GM18873 (cell line): ENCODE data around the gene RPL28.
"Not testable (repeated sequence)": the region's sequence is repeated elsewhere in the genome, so short reads cannot be mapped to it uniquely, and the experiment has no call there.

Source experiments
- ATAC-seq: cut with Tn5 transposase; IDR thresholded peaks from one replicate; pipeline ENCODE4 v1.9.1; 2021; ENCODE audit warnings: mild to moderate bottlenecking, moderate library complexity, moderate number of reproducible peaks; ENCODE audit not compliant: unreplicated experiment, low FRiP score

Gene RPL28

DNA sequence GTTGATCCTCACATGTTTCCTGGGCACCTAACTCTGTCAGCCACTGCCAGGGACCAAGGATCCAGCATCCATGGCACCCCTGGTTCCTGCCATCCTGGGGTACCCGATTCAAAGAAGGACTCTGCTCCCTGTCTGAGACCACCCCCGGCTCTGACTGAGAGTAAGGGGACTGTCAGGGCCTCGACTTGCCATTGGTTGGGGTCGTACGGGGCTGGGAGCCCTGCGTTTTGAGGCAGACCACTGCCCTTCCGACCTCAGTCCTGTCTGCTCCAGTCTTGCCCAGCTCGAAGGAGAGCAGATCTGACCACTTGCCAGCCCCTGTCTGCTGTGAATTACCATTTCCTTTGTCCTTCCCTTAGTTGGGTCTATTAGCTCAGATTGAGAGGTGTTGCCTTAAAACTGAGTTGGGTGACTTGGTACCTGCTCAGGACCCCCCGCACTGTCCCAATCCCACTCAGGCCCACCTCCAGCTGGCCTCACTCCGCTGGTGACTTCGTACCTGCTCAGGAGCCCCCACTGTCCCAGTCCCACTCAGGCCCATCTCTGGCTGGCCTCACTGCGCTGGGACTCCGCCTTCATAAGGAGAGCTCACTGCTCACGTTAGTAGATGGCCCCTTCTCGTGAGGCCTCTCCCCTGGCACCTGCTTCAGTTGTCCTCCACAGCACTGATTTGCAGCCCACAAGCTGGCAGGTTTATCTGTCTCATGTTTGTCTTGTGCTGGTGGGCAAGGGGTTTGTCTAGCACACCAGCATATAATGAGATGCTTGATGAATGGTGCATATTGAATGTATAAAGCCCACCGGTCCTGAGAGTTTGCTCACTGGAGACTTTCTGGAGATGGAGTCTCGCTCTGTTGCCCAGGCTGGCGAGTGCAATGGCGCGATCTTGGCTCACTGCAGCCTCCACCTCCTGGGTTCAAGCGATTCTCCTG lies 3.9 kb downstream of the RPL28 start:
- no peak for ATAC-seq

DNA sequence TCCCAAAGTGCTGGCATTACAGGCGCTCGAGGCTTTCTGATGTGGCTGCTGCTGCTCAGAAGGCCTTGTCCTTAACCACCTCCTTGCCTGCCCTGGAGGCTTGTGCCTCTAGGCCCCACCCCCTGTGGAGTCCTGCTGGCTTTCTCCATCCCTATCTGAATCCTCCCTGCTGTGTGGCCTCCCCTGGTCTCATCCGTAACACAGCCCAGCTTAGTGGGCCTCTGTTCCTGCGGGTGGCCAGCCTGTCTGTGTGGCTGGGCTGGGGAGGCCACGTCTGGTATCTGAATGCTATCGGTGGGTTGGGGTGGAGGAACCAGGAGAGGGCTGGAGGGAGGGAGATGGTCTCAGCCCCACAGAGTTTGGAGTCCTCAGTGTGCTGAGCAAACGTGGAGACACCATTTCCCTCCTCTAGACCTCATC lies 4.7 kb downstream of the RPL28 start:
- no peak for ATAC-seq

DNA sequence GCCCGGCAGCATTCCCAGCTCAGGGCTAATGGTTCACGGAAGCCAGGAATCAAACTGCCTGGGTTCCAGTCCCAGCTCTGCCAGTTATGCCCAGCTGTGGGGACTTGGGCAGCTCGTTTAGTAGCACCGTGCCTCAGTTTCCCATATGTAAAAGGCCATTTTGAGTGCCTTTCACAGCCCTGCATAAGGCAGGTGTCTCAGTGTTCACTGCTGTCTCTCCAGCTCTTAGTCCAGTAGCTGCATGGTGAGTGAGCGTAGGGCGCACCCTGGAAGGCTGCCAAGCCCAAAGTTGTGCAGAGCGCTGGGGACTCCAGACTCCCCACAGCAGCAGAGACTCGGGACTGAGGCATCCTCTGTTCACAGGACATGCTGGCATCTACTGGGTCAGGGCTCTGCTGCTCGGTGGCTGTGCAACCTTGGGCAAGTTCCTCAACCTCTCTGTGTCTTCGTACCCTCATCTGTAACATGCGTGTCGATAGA lies 5.5 kb downstream of the RPL28 start:
- no peak for ATAC-seq

DNA sequence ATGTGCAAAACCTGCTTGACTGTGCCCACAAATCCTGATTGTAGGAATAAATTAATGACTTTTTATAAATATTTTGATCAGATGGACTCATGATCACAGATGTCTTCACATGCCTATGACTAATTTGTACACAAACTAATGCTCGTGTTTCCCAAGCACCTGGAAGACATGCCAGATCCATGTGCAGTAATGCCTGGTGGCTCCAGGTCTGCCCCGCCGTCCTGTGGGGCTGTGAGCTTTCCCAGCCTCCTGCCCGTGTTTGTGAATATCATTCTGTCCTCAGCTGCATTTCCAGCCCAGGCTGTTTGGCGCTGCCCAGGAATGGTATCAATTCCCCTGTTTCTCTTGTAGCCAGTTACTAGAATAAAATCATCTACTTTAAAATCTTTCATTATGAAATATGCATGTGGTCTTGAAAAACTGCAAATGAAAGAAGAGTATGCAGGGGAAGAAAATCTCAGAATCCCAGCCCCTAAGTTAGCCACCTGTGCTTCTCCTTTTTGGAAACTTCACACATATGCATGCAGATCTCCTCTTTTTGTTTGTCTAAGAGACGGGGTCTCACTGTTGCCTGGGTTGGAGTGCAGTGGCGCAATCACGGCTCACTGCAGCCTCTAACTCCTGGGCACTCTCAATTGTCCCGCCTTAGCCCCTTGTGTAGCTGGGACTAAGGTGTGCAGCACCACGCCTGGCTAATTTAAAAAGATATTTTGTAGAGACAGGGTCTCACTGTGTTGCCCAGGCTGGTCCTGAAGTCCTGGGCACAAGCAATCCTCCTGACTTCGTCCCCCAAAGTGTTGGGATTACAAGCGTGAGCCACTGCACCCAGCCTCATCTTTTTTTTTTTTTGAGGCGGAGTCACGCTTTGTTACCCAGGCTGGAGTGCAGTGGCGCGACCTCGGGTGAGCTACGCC lies 6.2 kb downstream of the RPL28 start:
- no peak for ATAC-seq

DNA sequence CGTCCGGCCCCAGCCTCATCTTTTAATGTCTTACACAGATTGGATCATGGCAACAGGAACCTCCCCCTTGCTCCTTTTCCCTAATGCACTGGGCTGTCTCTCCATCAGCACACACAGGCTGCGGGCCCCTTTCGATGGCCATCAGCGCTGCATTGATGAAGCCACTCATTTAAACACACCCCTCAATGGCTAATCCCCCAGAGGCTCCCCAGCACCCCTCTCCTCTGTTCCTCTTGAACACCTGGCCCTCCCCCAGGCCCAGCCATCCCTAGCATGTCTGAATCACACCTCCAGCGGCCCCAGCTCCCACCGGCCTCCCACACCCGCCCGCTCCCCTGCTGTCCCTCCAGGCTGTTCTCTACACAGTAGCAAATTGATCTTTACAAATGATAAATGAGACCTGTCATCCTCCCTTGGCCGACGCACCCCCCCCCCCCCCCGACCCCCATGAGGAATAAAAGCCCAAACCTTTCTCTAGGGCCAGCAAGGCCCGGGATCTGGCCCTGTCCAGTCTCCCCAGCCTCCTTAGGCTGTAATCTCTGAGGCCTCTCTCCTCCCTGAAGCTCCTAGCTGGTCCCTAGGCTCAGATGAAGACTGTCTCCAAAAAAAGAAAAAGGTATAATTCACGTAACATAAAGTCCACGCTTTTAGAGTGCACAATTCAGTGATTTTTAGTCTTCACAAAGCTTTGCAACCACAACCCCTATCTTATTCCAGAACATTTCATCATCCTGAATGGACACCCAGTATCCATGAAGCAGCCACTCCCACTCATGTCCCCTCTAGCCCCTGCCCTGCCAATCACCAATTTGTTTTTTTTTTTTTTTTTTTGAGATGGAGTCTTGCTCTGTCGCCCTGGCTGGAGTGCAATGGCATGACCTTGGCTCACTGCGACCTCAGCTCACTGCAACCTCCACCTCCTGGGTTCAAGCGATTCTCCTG lies 7.4 kb downstream of the RPL28 start:
- ATAC-seq, result no peak

DNA sequence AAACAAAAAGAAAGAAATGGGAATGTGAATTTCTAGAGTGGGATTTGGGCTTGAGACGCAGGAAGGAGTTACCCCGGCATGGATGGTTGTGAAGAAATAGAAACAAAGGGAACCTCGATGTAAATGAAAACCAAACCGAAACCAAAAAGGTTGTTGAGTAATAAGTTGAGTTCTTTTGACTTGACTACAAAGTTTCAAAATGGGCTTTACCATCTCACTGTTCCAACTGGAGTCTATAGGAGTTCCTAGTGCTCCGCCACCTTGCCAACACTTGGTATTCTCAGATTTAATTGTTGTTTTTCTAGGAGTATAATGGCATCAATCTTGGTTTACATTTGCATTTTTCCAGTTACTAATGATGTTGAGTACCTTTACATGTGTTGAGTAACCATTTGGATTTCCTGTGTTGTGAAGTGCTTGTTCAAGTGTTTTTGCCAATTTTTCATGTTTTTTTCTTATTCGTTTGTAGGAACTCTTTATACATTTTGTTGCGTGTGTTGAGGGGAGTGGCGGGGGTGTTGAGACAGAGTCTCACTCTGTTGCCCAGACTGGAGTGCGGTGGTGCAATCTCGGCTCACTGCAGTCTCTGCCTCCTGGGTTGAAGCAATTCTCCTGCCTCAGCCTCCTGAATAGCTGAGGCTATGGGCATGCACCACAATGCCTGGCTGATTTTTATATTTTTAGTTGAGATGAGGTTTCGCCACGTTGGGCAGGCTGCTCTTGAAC lies 12.6 kb downstream of the RPL28 start:
- ATAC-seq, result no peak

DNA sequence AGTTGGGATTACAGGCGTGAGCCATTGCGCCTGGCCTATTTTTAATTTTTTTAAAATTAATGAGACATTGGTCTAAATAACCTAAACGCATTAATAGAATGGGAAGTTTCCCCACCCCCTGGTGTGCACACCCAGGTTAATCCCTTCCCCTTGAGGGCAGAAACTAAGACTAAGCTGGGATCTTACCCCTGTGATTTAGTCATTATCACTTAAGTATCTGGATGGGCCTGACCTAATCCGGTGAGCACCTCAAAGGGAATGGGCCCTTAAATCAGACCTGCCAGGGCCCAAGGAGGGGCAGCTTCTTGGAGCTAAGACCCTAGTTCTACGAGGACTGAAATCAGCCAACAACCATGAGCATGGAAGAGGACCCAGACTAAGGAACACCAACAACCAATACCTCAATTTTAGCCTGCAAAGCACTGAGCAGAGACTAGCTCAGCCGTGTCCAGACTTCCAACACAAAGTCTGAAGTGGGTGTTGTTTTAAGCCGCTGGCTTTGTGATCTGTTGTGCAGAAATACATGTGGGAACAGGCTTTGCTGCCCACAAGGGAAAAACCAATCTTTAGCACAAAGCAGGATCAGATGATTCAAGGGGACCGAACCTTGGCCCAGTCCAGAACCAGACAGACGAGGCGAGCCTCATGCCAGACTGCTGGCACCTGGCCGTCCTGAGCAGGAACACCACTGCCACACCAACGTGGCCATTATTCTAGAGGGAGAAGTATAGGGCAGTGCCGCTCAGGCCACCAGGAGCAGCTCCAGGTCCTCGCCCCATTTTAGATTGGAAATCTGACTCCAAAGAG lies 14.8 kb downstream of the RPL28 start:
- ATAC-seq, result no peak

DNA sequence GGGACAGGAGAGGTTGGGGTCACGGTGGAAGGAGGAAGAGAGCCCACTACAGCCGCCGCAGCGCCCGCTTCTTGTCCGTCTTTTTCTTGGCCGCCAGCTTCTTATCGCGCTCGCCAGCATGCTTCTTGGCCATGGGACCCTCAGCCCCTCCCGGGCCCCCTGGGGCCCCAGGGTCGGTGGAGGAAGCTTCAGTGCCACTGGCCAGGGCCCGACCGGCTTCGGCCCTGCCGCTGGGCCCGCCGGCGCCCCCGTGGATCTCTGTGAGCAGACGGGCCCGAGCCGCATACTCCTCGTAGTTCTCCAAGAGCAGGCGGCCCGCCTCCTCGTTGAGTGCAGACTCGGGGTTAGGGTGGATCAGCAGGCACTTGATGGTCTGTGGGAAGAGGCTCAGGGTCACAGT lies 15.7 kb downstream of the RPL28 start:
- ATAC-seq, result not testable (repeated sequence)

DNA sequence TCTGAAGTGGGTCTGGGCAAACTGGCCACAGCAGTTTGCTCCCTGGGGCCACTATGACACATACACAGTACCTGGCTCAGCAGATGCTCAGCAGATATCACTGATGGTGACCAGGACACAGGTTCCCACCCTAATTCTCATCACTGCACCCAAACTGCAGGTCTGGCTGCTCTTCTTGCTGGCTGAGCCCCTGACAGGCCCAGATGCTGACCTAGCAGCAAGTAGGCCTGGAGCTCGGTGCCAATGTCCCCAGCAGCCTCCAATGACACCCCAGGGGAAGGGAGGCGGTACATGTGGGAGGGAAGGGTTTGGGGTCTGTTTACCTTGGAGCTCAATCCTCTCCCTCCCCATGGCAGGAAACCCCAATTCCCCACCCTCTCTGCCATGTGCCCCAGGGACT lies 16.8 kb downstream of the RPL28 start:
- no peak for ATAC-seq

DNA sequence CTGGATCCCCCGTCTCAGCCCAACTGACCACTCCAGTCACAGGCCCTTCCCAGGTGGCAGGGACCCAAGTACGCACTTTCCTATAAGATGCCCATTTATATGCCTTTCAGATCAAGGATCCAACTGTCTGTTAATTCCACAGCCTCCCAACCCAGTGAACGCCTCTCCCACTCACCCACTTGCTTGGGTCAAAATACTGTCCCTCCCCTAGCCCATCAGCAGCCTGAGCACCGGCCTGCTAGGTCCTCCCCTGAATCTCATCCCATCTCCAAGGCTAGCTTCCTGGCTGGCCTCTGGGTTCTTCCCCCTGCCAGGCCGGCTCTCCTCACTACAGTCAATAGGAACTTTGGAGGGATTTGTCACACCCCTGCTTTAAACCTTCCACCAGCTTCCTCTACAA lies 19.9 kb downstream of the RPL28 start:
- no peak for ATAC-seq

DNA sequence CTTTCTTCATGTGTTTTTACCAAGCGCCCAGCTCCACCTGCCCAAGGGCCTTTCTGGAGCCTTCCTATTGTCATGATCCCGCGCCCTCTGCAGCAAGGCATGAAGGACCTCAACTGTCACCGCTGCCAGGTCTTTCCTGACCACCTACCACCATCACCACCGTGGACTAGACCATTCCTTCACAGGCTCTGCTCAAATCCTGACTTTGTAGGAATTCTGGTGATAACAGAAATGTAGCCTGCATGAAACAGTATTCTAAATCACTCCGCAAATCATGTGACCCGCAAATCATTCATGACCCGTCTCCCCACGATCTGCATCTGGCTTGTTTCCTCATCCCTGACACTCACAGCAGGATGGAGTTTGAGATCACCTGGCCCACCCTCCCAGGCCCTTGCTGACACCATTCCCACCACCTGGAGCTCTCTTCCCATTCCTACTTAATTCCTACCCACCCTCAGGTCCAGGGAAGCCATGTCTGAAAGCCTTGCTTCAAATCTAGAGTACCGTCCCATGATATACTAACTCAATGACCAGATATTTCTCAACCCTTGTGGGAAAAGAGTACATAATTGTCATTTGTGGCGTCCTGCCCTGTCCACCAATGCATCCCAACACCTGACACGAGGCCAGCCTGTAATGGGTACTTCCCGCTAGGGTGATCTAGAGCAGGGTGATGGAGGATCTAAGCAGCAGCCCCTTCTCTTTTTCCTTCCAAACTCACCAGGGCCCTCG lies 20.5 kb downstream of the RPL28 start:
- ATAC-seq, result no peak

DNA sequence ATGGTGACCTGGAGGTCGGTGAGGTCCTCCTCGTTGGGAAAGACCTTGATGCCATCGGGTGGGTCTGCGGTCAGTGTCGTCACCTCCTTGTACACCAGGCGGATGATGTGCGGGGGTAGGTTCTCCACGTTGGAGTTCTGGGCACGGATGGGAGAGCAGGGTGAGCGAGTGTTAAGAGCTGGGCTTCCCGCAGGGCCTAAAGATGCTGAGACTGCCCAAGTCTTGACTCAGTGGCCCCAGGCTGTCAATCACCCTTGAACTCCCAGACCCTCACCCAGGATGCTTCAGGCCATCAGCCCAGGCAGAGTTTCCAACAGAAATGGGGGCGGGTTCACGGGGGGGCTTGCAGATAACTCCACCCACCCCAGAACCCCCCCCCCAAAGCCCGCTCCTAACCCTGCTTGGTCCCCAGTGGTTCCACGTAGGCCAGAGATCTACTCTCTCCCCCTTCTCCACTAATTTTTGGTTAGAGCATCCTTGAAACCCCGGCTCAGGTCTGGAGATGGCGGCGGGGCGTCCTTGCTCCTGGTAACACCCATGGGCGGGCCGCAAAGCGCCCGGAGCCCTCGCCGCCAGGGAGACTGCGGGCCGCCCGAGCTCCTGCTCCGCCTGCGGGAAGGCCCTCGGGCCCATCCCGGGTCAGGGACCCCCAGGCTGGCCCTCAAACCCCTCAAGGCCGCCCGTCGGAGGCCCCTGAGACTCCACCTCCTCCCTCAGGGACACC lies 21.3 kb downstream of the RPL28 start:
- peak; percentile 23 for ATAC-seq

DNA sequence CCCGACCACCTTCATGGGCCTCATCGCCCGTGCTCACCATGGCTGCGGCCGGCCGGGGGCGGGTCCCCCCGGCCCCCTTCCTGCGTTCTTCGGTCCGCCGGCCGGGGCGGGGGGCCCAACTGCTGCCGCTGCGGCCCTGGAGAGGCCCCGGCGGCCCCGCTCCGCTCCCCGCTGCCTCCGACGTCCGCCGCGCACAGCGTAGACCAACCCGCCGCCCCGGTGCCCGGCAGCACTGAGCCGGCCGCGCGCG lies 21.7 kb downstream of the RPL28 start, which contains the start of gene UBE2S:
Gene UBE2S (minus strand): TSS at position 239 of the 250 bp plus-strand sequence. CDS start 199 bp downstream, at position 40.
- not testable (repeated sequence) for ATAC-seq

DNA sequence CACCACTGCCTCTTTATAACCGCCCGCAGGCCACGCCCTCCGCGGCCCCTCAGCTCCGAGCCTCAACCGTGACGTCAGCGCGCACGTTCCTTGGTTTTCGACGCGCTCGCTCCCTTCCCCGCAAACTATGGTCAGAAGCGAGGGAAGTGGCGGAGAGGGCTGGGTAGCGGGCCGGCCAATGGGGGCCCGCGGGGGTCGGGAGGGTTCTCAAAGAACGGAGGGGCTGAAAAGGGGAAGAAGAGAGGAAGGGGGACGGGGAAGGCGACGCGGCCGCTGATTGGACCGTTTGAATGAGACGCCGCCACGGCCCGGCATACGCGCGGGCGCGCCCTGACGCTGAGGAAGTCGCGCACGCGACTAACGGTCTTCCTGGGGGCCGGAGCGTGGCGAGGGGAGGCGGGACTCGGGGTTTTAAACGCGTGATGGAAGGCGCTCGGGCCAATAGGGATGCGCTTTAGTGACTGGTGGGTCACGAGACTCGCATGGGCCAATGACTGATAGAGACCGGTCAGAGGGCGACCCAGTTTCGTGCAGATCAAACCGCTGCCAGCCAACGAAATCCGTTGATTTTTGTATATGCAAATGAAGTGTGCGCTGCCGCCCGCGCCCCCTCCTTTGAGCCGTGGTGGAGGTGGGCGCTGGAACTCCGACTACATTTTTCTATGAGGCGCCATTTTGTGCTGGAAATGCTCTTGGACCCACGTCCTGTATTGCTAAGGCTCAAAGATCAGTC lies 22.2 kb downstream of the RPL28 start:
- peak; percentile 70 for ATAC-seq

DNA sequence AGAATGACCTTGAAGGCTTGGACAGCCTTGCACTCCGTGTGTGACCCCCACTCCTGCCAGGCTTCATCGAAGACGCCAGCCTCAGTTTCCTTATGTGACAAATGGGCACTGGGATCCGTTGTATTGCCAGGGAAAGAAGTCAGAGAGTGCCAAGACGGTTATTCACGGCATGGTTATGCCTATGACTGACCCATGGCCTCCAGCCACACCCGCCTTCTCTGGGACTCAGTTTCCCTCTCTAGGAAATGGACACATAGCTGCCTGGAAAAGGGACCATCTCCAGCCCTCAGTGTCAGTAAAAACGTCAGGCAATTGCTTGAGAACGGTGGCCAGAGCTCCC lies 22.8 kb downstream of the RPL28 start:
- ATAC-seq, result no peak

DNA sequence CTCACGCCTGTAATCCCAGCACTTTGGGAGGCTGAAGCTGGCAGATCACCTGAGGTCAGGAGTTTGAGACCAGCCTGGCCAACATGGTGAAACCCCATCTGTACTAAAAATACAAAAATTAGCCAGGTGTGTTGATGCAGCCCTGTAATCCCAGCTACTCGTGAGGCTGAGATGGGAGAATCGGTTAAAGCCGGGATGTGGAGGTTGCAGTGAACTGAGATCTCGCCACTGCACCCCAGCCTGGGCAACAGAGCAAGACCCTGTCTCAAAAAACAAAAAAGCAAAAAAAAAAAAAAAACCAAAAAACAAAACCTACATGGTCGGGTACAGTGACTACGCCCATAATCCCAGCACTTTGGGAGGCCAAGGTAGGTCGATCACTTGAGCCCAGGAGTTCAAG lies 23.4 kb downstream of the RPL28 start:
- not testable (repeated sequence) for ATAC-seq

DNA sequence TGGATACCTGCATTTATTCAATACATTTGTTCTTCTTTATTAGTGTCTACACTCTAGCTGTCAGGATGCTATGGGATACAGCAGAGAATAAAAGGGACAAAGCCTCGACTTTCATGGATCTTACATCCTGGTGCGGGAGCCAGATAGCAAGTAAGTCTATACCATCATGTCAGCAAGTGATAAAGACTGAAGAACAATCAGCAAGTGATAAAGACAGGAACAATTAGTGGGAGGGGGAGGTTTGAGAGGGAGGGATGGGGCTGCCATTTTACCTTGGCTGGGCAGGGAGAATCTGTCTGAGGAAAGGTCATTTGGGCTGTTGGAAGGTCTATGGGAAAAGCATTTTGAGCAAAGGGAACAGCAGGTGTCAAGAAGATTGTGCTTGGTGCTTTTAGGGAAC lies 24.4 kb downstream of the RPL28 start:
- ATAC-seq, result no peak
